ENCODE data around the gene NPFFR2.

NPFFR2 gene

GRCh38 chr4:72194046-72194445 is 162.2 kb downstream of the NPFFR2 start:
- no peak for DNase-seq (ENCODE audit: low read depth, low spot score)
- Histone ChIP-seq H3K9ac (ENCODE audit: insufficient read length, low read depth) (no peak overlapping the region), H3K36me3 (ENCODE audit: insufficient read depth, insufficient read length, low read length) (no peaks in the 10 kb centered on the region), H3K9me3 (ENCODE audit: insufficient read depth, low read length) (no peaks in the 10 kb centered on the region), H3K4me3 (ENCODE audit: insufficient read length, low read depth) (no peak overlapping the region), H3K27me3 (ENCODE audit: insufficient read depth, insufficient read length) (no peaks in the 10 kb centered on the region), H3K4me1 (ENCODE audit: insufficient read depth, insufficient read length) (no peaks in the 10 kb centered on the region)
- no peak for TF ChIP-seq ZNF274 (IDR thresholded peaks at IDR 0.05; ENCODE audit: low read depth, low read length)
- TF ChIP-seq YY1 (IDR thresholded peaks at IDR 0.05; ENCODE audit: insufficient read depth, insufficient read length), result no peak
- TF ChIP-seq SUZ12 (IDR thresholded peaks at IDR 0.05; ENCODE audit: extremely low read depth, insufficient read depth, insufficient read length), result no peak

DNA sequence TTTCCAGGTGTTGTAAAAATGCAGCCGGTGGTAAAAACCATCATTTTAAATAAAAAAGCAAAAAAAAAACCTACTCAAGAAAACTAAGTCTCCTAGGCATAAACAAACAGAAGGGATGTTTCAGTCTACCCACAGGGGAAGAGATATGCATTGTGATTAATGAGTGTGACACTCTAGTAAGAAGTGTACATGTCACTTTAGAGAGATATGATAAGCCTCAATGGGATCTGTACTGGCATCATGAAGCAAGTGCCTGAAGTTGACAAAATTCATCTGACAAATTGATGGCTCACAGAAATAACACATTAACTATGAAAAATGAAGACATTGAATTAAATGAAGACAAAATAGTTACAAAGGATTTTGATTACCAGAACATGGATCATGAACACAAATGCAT is 162.7 kb downstream of the NPFFR2 start:
- no peak for DNase-seq (ENCODE audit: low read depth, low spot score)

More for the DNA sequence above, 162.7 kb downstream of the NPFFR2 start:
- Histone ChIP-seq H3K9ac (ENCODE audit: insufficient read length, low read depth) (no peak overlapping the region), H3K36me3 (ENCODE audit: insufficient read depth, insufficient read length, low read length) (no peaks in the 10 kb centered on the region), H3K4me3 (ENCODE audit: insufficient read length, low read depth) (no peak overlapping the region), H3K27me3 (ENCODE audit: insufficient read depth, insufficient read length) (no peaks in the 10 kb centered on the region), H3K4me1 (ENCODE audit: insufficient read depth, insufficient read length) (no peaks in the 10 kb centered on the region), H3K9me3 (ENCODE audit: insufficient read depth, low read length) (no peaks in the 10 kb centered on the region)
- TF ChIP-seq ZNF274 (IDR thresholded peaks at IDR 0.05; ENCODE audit: low read depth, low read length) (no peak), YY1 (IDR thresholded peaks at IDR 0.05; ENCODE audit: insufficient read depth, insufficient read length) (no peak), SUZ12 (IDR thresholded peaks at IDR 0.05; ENCODE audit: extremely low read depth, insufficient read depth, insufficient read length) (no peak)

Measured in NT2/D1 (cell line).